ENCODE results near the gene NMNAT3. TPM values are rescaled to one million over a fixed set of nuclear protein-coding genes. Genes with fewer than 3 reads are reported as not detected.

The NMNAT3 gene
- total RNA-seq, 2 experiments from 2014 or later = 0.94 to 1.1 TPM

- no peak overlapping the region for H3K4me3 Mint-ChIP-seq
- no peak for DNase-seq
- peaks cover 7% of the 10 kb centered on the region for H3K27me3 Mint-ChIP-seq
- no peaks in the 10 kb centered on the region for H3K4me1 Mint-ChIP-seq
- no peaks in the 10 kb centered on the region for H3K36me3 Mint-ChIP-seq (ENCODE audit: low read depth)
- H3K27ac Mint-ChIP-seq = no peak overlapping the region
- H3K9me3 Mint-ChIP-seq = no peaks in the 10 kb centered on the region
- ChIA-PET CTCF (no interaction called here), POLR2A (no interaction called here)
Measured at GRCh38 chr3:139689708-139690228, 12.0 kb upstream of the NMNAT3 start.

- H3K4me3 Mint-ChIP-seq = no peak overlapping the region
- no peak for DNase-seq
- ChIA-PET POLR2A (no interaction called here), CTCF (no interaction called here)
- H3K27ac Mint-ChIP-seq = no peak overlapping the region
- no peaks in the 10 kb centered on the region for H3K36me3 Mint-ChIP-seq (ENCODE audit: low read depth)
- no peaks in the 10 kb centered on the region for H3K4me1 Mint-ChIP-seq
- no peaks in the 10 kb centered on the region for H3K9me3 Mint-ChIP-seq
- peaks cover 9% of the 10 kb centered on the region for H3K27me3 Mint-ChIP-seq
Measured at GRCh38 chr3:139689122-139689521, 11.3 kb upstream of the NMNAT3 start.

DNA sequence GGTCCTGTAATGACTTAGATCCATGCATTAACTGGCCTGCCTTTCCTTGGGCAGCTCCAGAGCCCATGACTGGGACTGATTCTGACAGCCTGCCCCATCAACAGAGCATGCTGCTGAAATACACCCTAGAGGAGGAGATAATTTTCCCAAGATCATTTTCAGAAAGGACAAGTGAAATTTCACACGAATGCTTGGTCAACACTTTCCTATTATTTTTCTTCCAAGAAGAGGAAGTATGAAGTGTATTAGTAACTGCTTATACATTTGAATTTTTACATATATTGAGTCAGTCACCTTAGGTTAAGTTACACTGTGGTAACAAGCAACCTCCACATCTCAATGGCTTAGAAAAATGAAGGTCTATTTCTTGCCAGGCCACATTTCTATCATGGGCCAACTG is 9.7 kb upstream of the NMNAT3 start:
- no peak overlapping the region for H3K27ac Mint-ChIP-seq
- CTCF ChIA-PET = no interaction called here
- no peaks in the 10 kb centered on the region for H3K36me3 Mint-ChIP-seq (ENCODE audit: low read depth)

DNA sequence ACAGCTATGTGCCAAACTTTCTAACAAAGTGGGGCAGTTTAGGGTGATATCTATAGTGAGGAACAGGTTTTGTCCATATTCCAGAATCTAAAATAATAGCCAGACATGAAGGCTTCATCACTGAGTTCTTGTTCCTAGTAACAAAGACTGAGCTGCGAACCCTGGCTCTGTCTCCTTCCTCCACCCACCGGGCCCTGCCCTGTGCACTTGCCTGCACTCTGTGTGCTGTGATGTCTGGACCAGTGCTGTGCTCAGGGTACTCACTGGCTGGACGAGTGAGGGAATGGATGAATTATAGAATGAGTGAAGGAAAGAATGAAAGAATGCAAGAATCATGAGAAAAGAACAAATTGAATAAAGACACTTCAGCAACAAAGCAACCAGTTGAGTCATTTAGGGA is 8.9 kb upstream of the NMNAT3 start:
- Mint-ChIP-seq H3K27me3 (peaks cover 9% of the 10 kb centered on the region), H3K4me3 (no peak overlapping the region), H3K4me1 (no peaks in the 10 kb centered on the region), H3K27ac (no peak overlapping the region), H3K36me3 (ENCODE audit: low read depth) (no peaks in the 10 kb centered on the region), H3K9me3 (no peaks in the 10 kb centered on the region)
- no peak for DNase-seq
- CTCF ChIA-PET = no interaction called here
- POLR2A ChIA-PET = no interaction called here

More for the DNA sequence above, 9.7 kb upstream of the NMNAT3 start:
- no peaks in the 10 kb centered on the region for H3K4me1 Mint-ChIP-seq
- POLR2A ChIA-PET = no interaction called here
- DNase-seq = no peak
- no peak overlapping the region for H3K4me3 Mint-ChIP-seq
- H3K9me3 Mint-ChIP-seq = no peaks in the 10 kb centered on the region
- peaks cover 9% of the 10 kb centered on the region for H3K27me3 Mint-ChIP-seq

- DNase-seq = no peak
- no peaks in the 10 kb centered on the region for H3K36me3 Mint-ChIP-seq (ENCODE audit: low read depth)
- H3K27ac Mint-ChIP-seq = no peak overlapping the region
- ChIA-PET CTCF (no interaction called here), POLR2A (no interaction called here)
- no peaks in the 10 kb centered on the region for H3K4me1 Mint-ChIP-seq
- peaks cover 9% of the 10 kb centered on the region for H3K27me3 Mint-ChIP-seq
- H3K9me3 Mint-ChIP-seq = no peaks in the 10 kb centered on the region
- H3K4me3 Mint-ChIP-seq = no peak overlapping the region
Measured at GRCh38 chr3:139686206-139686605, 8.4 kb upstream of the NMNAT3 start.

DNA sequence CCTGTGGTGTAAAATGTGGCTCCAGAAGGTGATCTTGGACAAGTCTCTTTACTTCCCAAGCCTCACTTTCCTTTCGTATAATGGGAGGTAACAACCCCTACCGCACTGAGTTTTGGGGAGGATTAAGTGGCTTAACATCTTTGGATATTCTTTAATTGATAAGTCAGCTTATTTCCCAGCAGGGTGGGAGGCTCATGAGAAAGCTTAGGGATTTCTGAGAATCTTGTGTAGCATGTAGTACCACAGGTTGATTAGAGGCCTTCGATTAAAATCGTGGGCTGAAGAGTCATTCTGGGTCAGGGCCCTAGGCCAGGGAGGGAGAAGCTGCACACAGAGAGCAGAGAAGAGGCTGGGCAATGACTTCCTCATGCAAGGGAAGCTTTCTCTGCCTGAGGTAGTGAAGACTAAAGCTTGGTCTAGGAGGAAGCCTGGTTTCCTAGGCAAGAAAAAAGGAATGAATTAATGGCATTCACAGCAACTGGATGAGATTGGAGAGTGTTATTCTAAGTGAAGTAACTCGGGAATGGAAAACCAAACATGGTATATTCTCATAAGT is 1.5 kb upstream of the NMNAT3 start:
- ChIA-PET POLR2A (no interaction called here), CTCF (no interaction called here)
- Mint-ChIP-seq H3K4me1 (peaks cover 8% of the 10 kb centered on the region), H3K27ac (no peak overlapping the region), H3K9me3 (no peaks in the 10 kb centered on the region), H3K36me3 (ENCODE audit: low read depth) (no peaks in the 10 kb centered on the region), H3K27me3 (peaks cover 5% of the 10 kb centered on the region), H3K4me3 (no peak overlapping the region)
- DNase-seq = no peak

- DNase-seq = no peak
- H3K27me3 Mint-ChIP-seq = peaks cover 5% of the 10 kb centered on the region
- ChIA-PET POLR2A (no interaction called here), CTCF (interaction anchor here (1.0 kb wide), 1 partner anchor 17 kb away, joined by 3 read pairs; no protein-coding TSS in a partner anchor)
- peaks cover 8% of the 10 kb centered on the region for H3K4me1 Mint-ChIP-seq
- H3K36me3 Mint-ChIP-seq (ENCODE audit: low read depth) = no peaks in the 10 kb centered on the region
- H3K4me3 Mint-ChIP-seq = peak overlapping the region; percentile 76
- H3K9me3 Mint-ChIP-seq = no peaks in the 10 kb centered on the region
- no peak overlapping the region for H3K27ac Mint-ChIP-seq
Measured at GRCh38 chr3:139676632-139677387, 962 bp downstream of the NMNAT3 start.

DNA sequence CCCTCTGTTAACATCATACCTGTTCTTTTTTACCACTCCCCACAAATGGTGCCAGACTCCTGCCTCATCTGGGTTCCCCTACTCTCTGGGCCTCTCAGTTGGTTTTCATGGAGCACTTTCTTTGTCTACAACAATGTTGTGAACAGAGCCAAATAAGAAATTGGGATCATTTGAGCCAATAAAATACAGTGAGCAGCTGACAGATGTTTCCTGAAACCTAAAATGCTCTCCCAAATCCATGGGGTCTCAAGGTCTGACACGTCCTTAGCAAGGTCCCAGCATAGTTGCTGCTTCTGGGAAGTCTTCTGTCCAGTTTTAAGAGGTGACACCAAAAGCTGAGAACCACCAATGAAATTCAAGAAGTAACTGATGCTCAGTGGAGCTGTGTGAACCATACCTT is 1.7 kb downstream of the NMNAT3 start:
- POLR2A ChIA-PET = no interaction called here
- Mint-ChIP-seq H3K4me1 (peaks cover 8% of the 10 kb centered on the region), H3K4me3 (peak overlapping the region; percentile 76), H3K36me3 (ENCODE audit: low read depth) (no peaks in the 10 kb centered on the region), H3K27me3 (peaks cover 5% of the 10 kb centered on the region), H3K27ac (no peak overlapping the region), H3K9me3 (no peaks in the 10 kb centered on the region)
- DNase-seq = no peak
- CTCF ChIA-PET = no interaction called here

GRCh38 chr3:139675327-139675726 is 2.4 kb downstream of the NMNAT3 start:
- POLR2A ChIA-PET = no interaction called here
- no peak overlapping the region for H3K27ac Mint-ChIP-seq
- DNase-seq = no peak
- H3K4me3 Mint-ChIP-seq = no peak overlapping the region
- H3K36me3 Mint-ChIP-seq (ENCODE audit: low read depth) = no peaks in the 10 kb centered on the region
- H3K9me3 Mint-ChIP-seq = no peaks in the 10 kb centered on the region
- H3K4me1 Mint-ChIP-seq = peaks cover 8% of the 10 kb centered on the region
- peaks cover 5% of the 10 kb centered on the region for H3K27me3 Mint-ChIP-seq
- CTCF ChIA-PET = interaction anchor here (0.6 kb wide), 1 partner anchor 1567 kb away, joined by 4 read pairs; no protein-coding TSS in a partner anchor

DNA sequence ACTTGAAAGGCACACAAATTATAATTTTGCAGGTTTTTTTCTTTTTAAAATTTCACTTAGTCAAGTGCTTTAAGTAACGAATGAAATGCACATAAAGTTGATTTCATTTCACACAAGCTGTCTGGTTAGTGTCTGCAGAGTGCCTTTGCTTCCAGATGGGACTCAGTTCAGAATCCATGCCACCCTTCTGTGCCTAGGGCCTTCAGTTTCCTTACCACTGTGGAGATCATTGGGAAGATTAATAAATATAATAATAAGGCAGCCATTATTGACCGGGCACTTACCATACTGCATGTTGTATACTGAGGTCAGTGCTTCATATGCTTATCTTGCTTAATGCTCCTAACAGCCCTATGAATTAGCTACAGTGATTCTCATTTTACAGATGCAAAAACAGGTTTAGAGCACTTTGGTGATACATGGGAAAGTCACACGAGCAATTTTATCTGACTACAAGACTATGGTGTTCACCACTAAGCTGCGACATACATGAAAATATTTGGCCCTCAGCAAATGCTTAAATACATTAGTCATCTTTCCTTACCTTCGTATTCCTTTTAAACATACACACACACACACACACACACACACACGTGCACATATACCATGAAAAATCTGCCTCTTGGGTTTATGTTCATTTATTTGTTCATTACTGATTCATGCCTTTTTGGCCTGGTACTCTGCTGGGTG is 3.1 kb downstream of the NMNAT3 start:
- H3K4me3 Mint-ChIP-seq = no peak overlapping the region
- H3K36me3 Mint-ChIP-seq (ENCODE audit: low read depth) = no peaks in the 10 kb centered on the region
- no peak overlapping the region for H3K27ac Mint-ChIP-seq
- ChIA-PET POLR2A (no interaction called here), CTCF (interaction anchor here (0.6 kb wide), 1 partner anchor 1568 kb away, joined by 4 read pairs; no protein-coding TSS in a partner anchor)
- H3K27me3 Mint-ChIP-seq = peaks cover 5% of the 10 kb centered on the region
- DNase-seq = no peak
- peaks cover 8% of the 10 kb centered on the region for H3K4me1 Mint-ChIP-seq
- no peaks in the 10 kb centered on the region for H3K9me3 Mint-ChIP-seq

GRCh38 chr3:139672884-139673283 is 4.9 kb downstream of the NMNAT3 start:
- no peak overlapping the region for H3K4me3 Mint-ChIP-seq
- no peak for DNase-seq
- POLR2A ChIA-PET = no interaction called here
- CTCF ChIA-PET = no interaction called here
- no peak overlapping the region for H3K27ac Mint-ChIP-seq
- H3K27me3 Mint-ChIP-seq = no peaks in the 10 kb centered on the region
- peaks cover 6% of the 10 kb centered on the region for H3K4me1 Mint-ChIP-seq
- no peaks in the 10 kb centered on the region for H3K9me3 Mint-ChIP-seq
- H3K36me3 Mint-ChIP-seq (ENCODE audit: low read depth) = no peaks in the 10 kb centered on the region

DNA sequence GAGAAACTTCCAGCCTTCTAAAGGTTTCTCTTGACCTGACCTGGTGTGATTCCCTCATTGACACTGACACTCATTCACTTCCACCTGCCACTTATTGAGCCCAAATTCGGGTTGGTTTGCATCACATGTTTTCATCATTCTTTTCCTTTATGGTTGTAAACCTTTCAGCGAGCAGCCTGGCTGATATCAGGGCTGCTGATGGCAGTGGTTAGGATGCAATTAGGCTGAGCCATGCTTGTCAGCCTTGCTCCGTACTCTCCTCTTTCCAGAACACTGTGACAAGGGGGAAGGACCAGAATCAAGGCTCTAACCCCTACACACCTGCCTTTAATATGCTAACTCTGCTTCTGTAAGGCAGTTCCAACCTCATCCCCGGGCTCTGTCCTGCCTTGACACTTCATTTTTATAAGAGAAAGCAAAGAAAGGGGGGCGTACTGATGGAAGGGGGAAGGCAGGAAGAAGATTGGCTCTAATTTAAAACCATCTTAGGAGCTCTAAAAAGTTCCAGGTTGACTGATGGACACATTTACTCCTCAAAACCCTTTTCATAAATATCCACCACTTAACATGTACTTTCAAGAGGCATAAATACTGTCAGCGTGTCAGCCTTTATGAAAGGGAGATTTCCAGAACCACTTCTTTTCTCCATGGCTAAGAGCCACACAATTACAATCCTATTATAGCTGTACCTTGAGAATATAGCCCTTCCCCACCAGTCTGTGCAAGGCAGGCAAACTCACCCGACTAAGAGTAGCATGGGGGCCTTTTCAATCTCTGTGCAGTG is 5.7 kb downstream of the NMNAT3 start:
- no peaks in the 10 kb centered on the region for H3K36me3 Mint-ChIP-seq (ENCODE audit: low read depth)
- DNase-seq = no peak
- H3K4me3 Mint-ChIP-seq = no peak overlapping the region
- peaks cover 4% of the 10 kb centered on the region for H3K4me1 Mint-ChIP-seq
- POLR2A ChIA-PET = no interaction called here
- CTCF ChIA-PET = no interaction called here
- H3K27me3 Mint-ChIP-seq = no peaks in the 10 kb centered on the region
- peaks cover 2% of the 10 kb centered on the region for H3K9me3 Mint-ChIP-seq
- no peak overlapping the region for H3K27ac Mint-ChIP-seq

GRCh38 chr3:139671107-139671506 is 6.7 kb downstream of the NMNAT3 start:
- Mint-ChIP-seq H3K27me3 (no peaks in the 10 kb centered on the region), H3K36me3 (ENCODE audit: low read depth) (no peaks in the 10 kb centered on the region), H3K27ac (no peak overlapping the region), H3K4me1 (no peaks in the 10 kb centered on the region), H3K4me3 (no peak overlapping the region), H3K9me3 (peaks cover 2% of the 10 kb centered on the region)
- DNase-seq = no peak
- ChIA-PET CTCF (no interaction called here), POLR2A (no interaction called here)
